Activated B cell treated with CpG ODN at 0.5 μM for 24 hours (primary cell): Measurements from ENCODE around the gene BICC1. TPM values are rescaled to one million over a fixed set of nuclear protein-coding genes. Genes with fewer than 3 reads are reported as not detected.

Source experiments
- ATAC-seq: fragments of 200-7000 bp; cut with Tn5 transposase; one replicate; pipeline ENCODE4 v1.10.0; 2021; ENCODE audit warnings: low read depth, mild to moderate bottlenecking, moderate library complexity
- CTCF ChIA-PET: fragments of 350-600 bp; sonication (Branson Sonifier 250); formaldehyde crosslinking; loops from one replicate; lab custom pipeline; 2021; ENCODE audit warnings: antibody characterized with exemption; lab: Charles Lee
- POLR2A ChIA-PET: fragments of 350-600 bp; sonication (Branson Sonifier 250); formaldehyde crosslinking; loops from one replicate; lab custom pipeline; 2021; ENCODE audit warnings: antibody characterized with exemption; lab: Charles Lee
- DNase-seq: peaks from one replicate; pipeline ENCODE4 v3.0.0; 2022
- H3K27ac Mint-ChIP-seq: one replicate; pipeline ENCODE4 v1.8.0; 2020; ENCODE audit warnings: mixed read lengths
- H3K27me3 Mint-ChIP-seq: one replicate; pipeline ENCODE4 v1.8.0; 2021; ENCODE audit warnings: mixed read lengths
- H3K36me3 Mint-ChIP-seq: one replicate; pipeline ENCODE4 v1.8.0; 2021; ENCODE audit warnings: low read depth, mixed read lengths
- H3K4me1 Mint-ChIP-seq: one replicate; pipeline ENCODE4 v1.8.0; 2021; ENCODE audit warnings: mixed read lengths
- H3K4me3 Mint-ChIP-seq: one replicate; pipeline ENCODE4 v1.8.0; 2020; ENCODE audit warnings: mild to moderate bottlenecking, mixed read lengths
- H3K9me3 Mint-ChIP-seq: one replicate; pipeline ENCODE4 v1.8.0; 2020; ENCODE audit warnings: mixed read lengths
- CTCF ChIP-seq: fragments of 200-600 bp; IDR thresholded peaks from one replicate; pipeline ENCODE4 v1.8.0; 2022; ENCODE audit warnings: antibody characterized with exemption, mild to moderate bottlenecking
- intact Hi-C: fragments of 100-400 bp; cut with micrococcal nuclease; formaldehyde crosslinking; loops from one replicate; pipeline ENCODE4 v1.15.1; 2024
- total RNA-seq: library from RNA; stranded (reverse); gene quantifications from 2 replicates; pipeline ENCODE4 v1.2.3, GENCODE V29; 2022

BICC1 gene
- total RNA-seq, 1 donor from 2014 or later: not detected

- H3K27ac Mint-ChIP-seq: no peak overlapping the region
- POLR2A ChIA-PET: no interaction called here
- CTCF ChIA-PET: no interaction called here
- intact Hi-C loops: no loop called here
- H3K27me3 Mint-ChIP-seq: peaks cover 4% of the 10 kb centered on the region
- no peak overlapping the region for H3K4me3 Mint-ChIP-seq
- no peaks in the 10 kb centered on the region for H3K36me3 Mint-ChIP-seq
- H3K4me1 Mint-ChIP-seq: no peaks in the 10 kb centered on the region
- TF ChIP-seq CTCF: no peak
- no peaks in the 10 kb centered on the region for H3K9me3 Mint-ChIP-seq
- ATAC-seq: no peak
- no peak for DNase-seq
Measured at GRCh38 chr10:58836176-58836700, 323.6 kb downstream of the BICC1 start.

- no peak overlapping the region for H3K27ac Mint-ChIP-seq
- no peak for ATAC-seq
- H3K27me3 Mint-ChIP-seq: peaks cover 4% of the 10 kb centered on the region
- no peaks in the 10 kb centered on the region for H3K9me3 Mint-ChIP-seq
- no peak for DNase-seq
- H3K36me3 Mint-ChIP-seq: no peaks in the 10 kb centered on the region
- H3K4me1 Mint-ChIP-seq: no peaks in the 10 kb centered on the region
- TF ChIP-seq CTCF: no peak
- ChIA-PET POLR2A (no interaction called here), CTCF (no interaction called here)
- intact Hi-C loops: no loop called here
- no peak overlapping the region for H3K4me3 Mint-ChIP-seq
Measured at GRCh38 chr10:58836991-58837575, 324.4 kb downstream of the BICC1 start.

- Mint-ChIP-seq H3K27me3 (peaks cover 4% of the 10 kb centered on the region), H3K4me3 (no peak overlapping the region), H3K4me1 (no peaks in the 10 kb centered on the region), H3K27ac (no peak overlapping the region), H3K36me3 (no peaks in the 10 kb centered on the region), H3K9me3 (no peaks in the 10 kb centered on the region)
- intact Hi-C loops: no loop called here
- POLR2A ChIA-PET: no interaction called here
- DNase-seq (no peak), ATAC-seq (no peak)
- CTCF ChIA-PET: no interaction called here
- TF ChIP-seq CTCF: no peak
Measured at GRCh38 chr10:58837826-58838225, 325.2 kb downstream of the BICC1 start.

GRCh38 chr10:58838561-58839208 is 326.0 kb downstream of the BICC1 start:
- H3K36me3 Mint-ChIP-seq: no peaks in the 10 kb centered on the region

More at GRCh38 chr10:58838561-58839208, 326.0 kb downstream of the BICC1 start:
- no peak for DNase-seq
- intact Hi-C loops: no loop called here
- H3K4me1 Mint-ChIP-seq: no peaks in the 10 kb centered on the region
- no peak for ATAC-seq
- H3K27ac Mint-ChIP-seq: no peak overlapping the region
- POLR2A ChIA-PET: no interaction called here
- CTCF ChIA-PET: no interaction called here
- H3K9me3 Mint-ChIP-seq: no peaks in the 10 kb centered on the region
- H3K27me3 Mint-ChIP-seq: peaks cover 4% of the 10 kb centered on the region
- no peak for TF ChIP-seq CTCF
- H3K4me3 Mint-ChIP-seq: no peak overlapping the region
